Activated CD4-positive, alpha-beta memory T cell treated with anti-CD3 and anti-CD28 coated beads for 36 hours (primary cell): Measurements from ENCODE around the gene CCDC188. TPM values are rescaled to one million over a fixed set of nuclear protein-coding genes. Genes with fewer than 3 reads are reported as not detected.

Experiments
- CTCF ChIA-PET: fragments of 350-600 bp; sonication (Branson Sonifier 250); formaldehyde crosslinking; loops from one replicate; lab custom pipeline; 2021; ENCODE audit warnings: antibody characterized with exemption, inconsistent platforms; lab: Charles Lee
- POLR2A ChIA-PET: fragments of 350-600 bp; sonication (Branson Sonifier 250); formaldehyde crosslinking; loops from one replicate; lab custom pipeline; 2021; ENCODE audit warnings: antibody characterized with exemption; lab: Charles Lee
- DNase-seq: peaks from one replicate; pipeline ENCODE4 v3.0.0-alpha.2; 2020
- H3K27ac Mint-ChIP-seq: one replicate; pipeline ENCODE4 v1.8.0; 2021; ENCODE audit warnings: mixed read lengths
- H3K27me3 Mint-ChIP-seq: one replicate; pipeline ENCODE4 v1.8.0; 2021; ENCODE audit warnings: mixed read lengths
- H3K36me3 Mint-ChIP-seq: one replicate; pipeline ENCODE4 v1.8.0; 2021; ENCODE audit warnings: mixed read lengths
- H3K4me1 Mint-ChIP-seq: one replicate; pipeline ENCODE4 v1.8.0; 2021; ENCODE audit warnings: low read depth, mixed read lengths
- H3K4me3 Mint-ChIP-seq: one replicate; pipeline ENCODE4 v1.8.0; 2021; ENCODE audit warnings: mild to moderate bottlenecking, mixed read lengths
- H3K9me3 Mint-ChIP-seq: one replicate; pipeline ENCODE4 v1.8.0; 2021; ENCODE audit warnings: mixed read lengths
- intact Hi-C: fragments of 100-400 bp; cut with micrococcal nuclease; formaldehyde crosslinking; loops from one replicate; pipeline ENCODE4 v1.15.1; 2023
- total RNA-seq, 2 experiments: library from RNA; stranded (reverse); gene quantifications; one replicate each; pipeline ENCODE4 v1.2.3, GENCODE V29; 2021

The CCDC188 gene
- total RNA-seq = under 1 TPM in 1 of 2 experiments, not detected in 1; 0.52 TPM

DNA sequence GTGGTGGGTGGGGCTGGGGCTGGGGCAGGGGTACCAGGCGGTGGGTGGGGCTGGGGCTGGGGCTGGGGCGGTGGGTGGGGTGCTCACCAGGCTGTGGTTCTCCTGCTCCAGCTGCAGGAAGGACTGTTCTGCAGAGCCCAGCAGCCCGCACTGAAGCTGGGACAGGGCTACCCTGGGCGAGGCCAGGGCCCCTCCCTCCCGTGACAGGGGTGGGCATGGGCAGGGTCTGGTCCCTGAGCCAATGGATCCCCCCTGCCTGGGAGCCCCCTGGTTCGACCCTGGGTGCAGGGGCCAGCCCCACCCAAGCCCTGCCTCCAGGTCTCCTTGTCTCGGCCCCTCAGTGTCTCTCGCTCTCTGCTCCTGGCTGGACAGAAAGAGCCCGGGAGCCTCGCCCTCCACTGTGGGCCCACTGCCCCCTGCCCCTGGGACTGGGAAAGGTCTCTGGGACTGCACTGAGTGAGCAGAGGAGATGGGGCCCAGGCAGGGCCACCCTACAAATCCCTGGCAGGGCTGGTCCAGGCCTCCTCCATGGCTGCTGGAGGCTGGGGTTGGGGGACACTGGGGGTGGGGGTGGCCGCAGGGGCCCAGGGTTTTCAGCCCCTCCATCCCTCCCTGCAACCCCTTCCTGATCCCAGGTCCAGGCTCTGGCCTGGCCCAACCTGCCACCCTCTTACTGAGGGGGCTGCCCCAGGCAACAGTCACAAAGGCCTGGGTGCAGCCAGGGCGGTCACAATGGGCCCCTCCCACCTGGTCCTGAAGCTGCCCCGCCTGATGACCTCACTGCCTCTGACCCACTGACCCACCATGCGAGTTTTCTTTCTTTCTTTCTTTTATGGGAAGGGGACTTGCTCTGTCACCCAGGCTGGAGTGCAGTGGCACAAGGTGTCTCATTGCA, at the start of gene CCDC188:
Gene CCDC188 (minus strand): TSS at position 675 of the 895 bp plus-strand sequence. CDS start 69 bp downstream, at position 606.
- Mint-ChIP-seq H3K27me3 (no peaks in the 10 kb centered on the region), H3K4me1 (peaks cover 2% of the 10 kb centered on the region), H3K36me3 (no peaks in the 10 kb centered on the region), H3K27ac (no peak within 1 kb of the TSS), H3K9me3 (no peaks in the 10 kb centered on the region), H3K4me3 (no peak within 1 kb of the TSS)
- DNase-seq = no peak
- CTCF ChIA-PET = no interaction called here
- intact Hi-C loops = no loop called here
- POLR2A ChIA-PET = no interaction called here

DNA sequence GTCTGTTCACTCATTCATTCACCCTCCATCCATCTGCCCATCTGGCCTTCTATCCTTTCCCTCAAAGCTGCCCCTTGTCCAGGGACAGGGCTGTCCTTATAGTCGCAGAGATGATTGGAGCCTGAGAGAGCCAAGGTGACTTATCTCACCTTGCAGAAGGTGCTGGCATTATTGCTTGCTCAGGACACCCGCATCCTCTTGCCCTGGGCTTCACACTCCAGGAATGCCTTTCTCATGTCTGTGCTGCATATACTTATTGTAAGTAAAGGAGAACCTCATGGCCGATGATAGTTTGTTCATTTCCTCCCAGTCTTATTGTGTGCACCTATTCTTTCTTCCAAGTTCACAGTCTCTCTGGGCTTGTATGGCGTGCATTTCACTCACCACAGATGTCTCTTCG, 49.1 kb upstream of the CCDC188 start:
- ChIA-PET POLR2A (no interaction called here), CTCF (no interaction called here)
- Mint-ChIP-seq H3K4me3 (no peak overlapping the region), H3K27me3 (no peaks in the 10 kb centered on the region), H3K27ac (no peak overlapping the region), H3K9me3 (no peaks in the 10 kb centered on the region), H3K36me3 (no peaks in the 10 kb centered on the region), H3K4me1 (no peaks in the 10 kb centered on the region)
- no peak for DNase-seq
- intact Hi-C loops = loop anchor here (10.0 kb wide), 1 partner anchor 65 kb away; the partner anchor contains the start of gene RTN4R

- no peak for DNase-seq
- Mint-ChIP-seq H3K9me3 (no peaks in the 10 kb centered on the region), H3K4me3 (no peak overlapping the region), H3K4me1 (no peaks in the 10 kb centered on the region), H3K36me3 (no peaks in the 10 kb centered on the region), H3K27me3 (no peaks in the 10 kb centered on the region), H3K27ac (no peak overlapping the region)
- ChIA-PET CTCF (no interaction called here), POLR2A (no interaction called here)
- intact Hi-C loops = no loop called here
Observed at GRCh38 chr22:20199413-20199842, 48.6 kb upstream of the CCDC188 start.

DNA sequence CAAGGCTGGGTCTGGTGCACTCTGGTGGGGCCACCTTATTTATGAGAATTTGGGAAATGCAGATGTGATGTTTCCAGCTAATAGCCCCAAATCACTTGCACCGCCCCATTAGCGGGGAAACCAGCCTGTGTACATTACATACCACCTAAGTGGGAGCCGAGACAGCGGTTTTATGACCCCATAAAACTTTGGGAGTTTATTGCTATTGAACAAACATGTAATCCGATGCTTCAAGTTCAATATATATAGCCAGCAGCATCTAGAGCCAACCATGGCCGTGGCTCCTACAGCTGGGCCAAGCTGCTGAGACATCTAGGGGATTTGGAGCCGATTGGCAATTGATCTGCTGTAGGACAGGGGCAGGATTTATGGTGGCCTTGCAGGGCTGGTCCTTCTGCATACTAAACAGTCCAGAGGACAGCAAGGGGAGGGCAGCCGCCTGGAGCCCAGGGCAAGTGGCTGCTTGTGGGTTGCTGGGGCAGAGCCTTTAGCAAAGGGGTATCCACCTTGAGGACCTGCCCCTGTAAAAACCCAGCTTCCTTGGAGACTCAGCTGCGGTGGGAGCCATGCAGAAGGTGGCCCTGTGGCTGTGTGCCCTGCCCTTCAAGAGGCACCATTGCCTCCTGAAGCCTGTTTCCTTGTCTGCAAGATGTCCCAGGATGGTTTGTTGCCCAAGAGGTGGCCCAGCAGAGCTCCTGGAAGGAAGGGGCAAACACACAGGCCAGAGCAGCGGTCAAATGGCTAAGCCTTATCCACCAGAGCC, 47.9 kb upstream of the CCDC188 start:
- POLR2A ChIA-PET = no interaction called here

GRCh38 chr22:20197407-20198030, 46.7 kb upstream of the CCDC188 start:
- CTCF ChIA-PET = no interaction called here
- no peak overlapping the region for H3K27ac Mint-ChIP-seq

More for the DNA sequence above, 47.9 kb upstream of the CCDC188 start:
- H3K27ac Mint-ChIP-seq = no peak overlapping the region
- CTCF ChIA-PET = no interaction called here
- no peak for DNase-seq
- H3K9me3 Mint-ChIP-seq = no peaks in the 10 kb centered on the region
- H3K36me3 Mint-ChIP-seq = no peaks in the 10 kb centered on the region
- no peaks in the 10 kb centered on the region for H3K4me1 Mint-ChIP-seq
- H3K27me3 Mint-ChIP-seq = no peaks in the 10 kb centered on the region
- intact Hi-C loops = no loop called here
- no peak overlapping the region for H3K4me3 Mint-ChIP-seq

GRCh38 chr22:20196094-20196842, 45.4 kb upstream of the CCDC188 start:
- POLR2A ChIA-PET = no interaction called here
- Mint-ChIP-seq H3K36me3 (no peaks in the 10 kb centered on the region), H3K27me3 (no peaks in the 10 kb centered on the region), H3K4me3 (no peak overlapping the region), H3K4me1 (no peaks in the 10 kb centered on the region), H3K27ac (no peak overlapping the region), H3K9me3 (no peaks in the 10 kb centered on the region)
- intact Hi-C loops = no loop called here
- DNase-seq = no peak
- CTCF ChIA-PET = no interaction called here

More at GRCh38 chr22:20197407-20198030, 46.7 kb upstream of the CCDC188 start:
- POLR2A ChIA-PET = no interaction called here
- no peaks in the 10 kb centered on the region for H3K9me3 Mint-ChIP-seq
- H3K4me3 Mint-ChIP-seq = no peak overlapping the region
- H3K36me3 Mint-ChIP-seq = no peaks in the 10 kb centered on the region
- no peak for DNase-seq
- intact Hi-C loops = no loop called here
- H3K4me1 Mint-ChIP-seq = no peaks in the 10 kb centered on the region
- H3K27me3 Mint-ChIP-seq = no peaks in the 10 kb centered on the region

DNA sequence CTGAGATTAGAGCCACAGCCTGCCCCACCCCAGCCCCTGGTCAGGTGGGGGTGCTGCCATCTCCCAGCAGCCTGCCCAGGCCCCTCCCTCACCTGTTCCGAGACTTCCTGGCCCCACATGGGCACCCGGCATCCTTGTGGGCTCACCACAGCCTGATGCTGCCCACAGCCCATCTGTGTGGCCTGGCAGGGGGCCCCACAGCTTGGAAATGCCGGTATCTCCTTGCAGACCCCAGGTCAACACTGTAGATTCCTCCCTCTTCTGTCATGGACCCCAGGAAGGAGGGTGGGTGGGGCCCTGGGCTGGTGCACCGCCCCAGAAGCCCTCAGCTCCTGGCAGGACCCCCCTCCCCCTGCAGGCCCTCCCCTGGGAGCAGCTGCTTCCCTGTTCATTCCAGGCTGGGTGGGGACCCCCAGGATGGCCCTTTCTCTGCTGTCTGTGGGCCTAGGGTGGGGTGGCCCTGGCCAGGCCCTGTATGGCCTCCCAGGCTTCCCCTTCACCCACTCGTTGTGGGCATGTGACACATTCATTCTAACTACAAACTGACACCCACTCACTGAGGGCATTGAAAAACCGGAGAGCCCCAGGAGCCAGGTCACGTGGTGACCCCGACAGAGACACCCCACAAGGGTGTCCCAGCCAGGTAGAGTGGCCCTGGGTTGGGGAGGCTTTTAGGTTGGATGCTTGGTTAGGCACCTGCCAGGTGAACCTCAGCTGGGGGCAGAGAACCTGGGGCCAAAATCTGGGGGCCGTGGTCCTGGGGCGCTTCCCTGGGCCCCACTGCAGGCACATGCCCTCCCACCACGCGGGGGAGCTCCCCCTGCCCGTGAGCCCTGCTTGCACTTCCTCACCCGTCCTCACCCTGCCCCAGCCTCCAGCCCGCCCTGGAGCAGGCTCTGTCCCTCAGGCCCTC, 44.1 kb upstream of the CCDC188 start:
- Mint-ChIP-seq H3K36me3 (no peaks in the 10 kb centered on the region), H3K27me3 (no peaks in the 10 kb centered on the region), H3K9me3 (no peaks in the 10 kb centered on the region), H3K27ac (no peak overlapping the region), H3K4me1 (no peaks in the 10 kb centered on the region), H3K4me3 (no peak overlapping the region)
- CTCF ChIA-PET = no interaction called here
- DNase-seq = no peak
- POLR2A ChIA-PET = no interaction called here
- intact Hi-C loops = loop anchor here (2.0 kb wide), 1 partner anchor 16 kb away; no protein-coding TSS in a partner anchor

DNA sequence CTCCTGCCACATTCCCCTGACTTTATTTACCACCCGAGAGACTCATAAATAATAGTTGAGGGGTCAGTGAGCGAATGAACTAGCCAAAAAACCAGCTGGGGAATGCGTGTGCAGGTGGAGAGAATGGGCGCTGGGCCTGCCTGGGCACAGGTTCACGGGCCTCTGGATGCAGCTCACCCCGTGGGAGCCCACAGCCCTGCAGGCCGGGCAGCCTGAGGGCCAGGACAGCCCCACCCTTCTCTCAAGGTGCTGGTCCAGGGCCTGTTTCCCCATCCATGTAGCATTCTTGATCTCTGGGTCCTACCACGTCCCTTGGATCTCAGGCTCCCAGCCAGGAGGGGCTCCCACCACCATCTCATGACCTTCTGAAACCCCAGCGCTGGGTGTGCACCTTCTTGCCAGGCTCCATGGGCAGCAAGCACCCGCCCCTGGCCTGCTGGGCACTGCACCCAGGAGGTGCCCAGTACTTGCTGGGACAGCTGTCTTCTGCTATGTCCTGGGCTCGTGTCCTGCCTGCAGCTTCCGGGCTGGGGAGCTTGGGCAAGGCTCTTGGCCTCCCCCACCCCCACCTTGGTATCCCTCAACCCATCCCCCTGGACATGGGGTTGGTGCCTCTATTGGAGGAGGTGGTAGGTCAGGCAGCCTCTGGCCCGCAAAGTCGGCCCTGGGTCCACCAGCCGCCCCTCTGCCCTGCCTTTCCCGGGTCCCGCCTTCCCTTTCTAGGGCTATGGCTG, 43.1 kb upstream of the CCDC188 start:
- ChIA-PET POLR2A (no interaction called here), CTCF (no interaction called here)
- Mint-ChIP-seq H3K27me3 (no peaks in the 10 kb centered on the region), H3K4me1 (no peaks in the 10 kb centered on the region), H3K9me3 (no peaks in the 10 kb centered on the region), H3K36me3 (no peaks in the 10 kb centered on the region), H3K27ac (no peak overlapping the region), H3K4me3 (no peak overlapping the region)
- no peak for DNase-seq
- intact Hi-C loops = loop anchor here (2.0 kb wide), 1 partner anchor 15 kb away; no protein-coding TSS in a partner anchor

GRCh38 chr22:20192972-20193760, 42.3 kb upstream of the CCDC188 start:
- intact Hi-C loops = no loop called here
- Mint-ChIP-seq H3K36me3 (no peaks in the 10 kb centered on the region), H3K4me3 (no peak overlapping the region), H3K4me1 (no peaks in the 10 kb centered on the region), H3K27me3 (no peaks in the 10 kb centered on the region), H3K27ac (no peak overlapping the region), H3K9me3 (no peaks in the 10 kb centered on the region)
- ChIA-PET CTCF (interaction anchor here (1.0 kb wide), 1 partner anchor 36 kb away, joined by 3 read pairs; no protein-coding TSS in a partner anchor), POLR2A (no interaction called here)
- DNase-seq = no peak
